ENCODE measurements around the gene PARD3B.

- TF ChIP-seq CTCF (conservative IDR thresholded peaks at IDR 0.05), result no peak
- no peak for TF ChIP-seq EZH2 (IDR thresholded peaks at IDR 0.05; ENCODE audit: low read depth)
Measured at GRCh38 chr2:204604061-204604460, 58.8 kb downstream of the PARD3B start.

Measured in PC-9 (cell line).